ENCODE measurements around the gene JSRP1. TPM values are rescaled to one million over a fixed set of nuclear protein-coding genes. Genes with fewer than 3 reads are reported as not detected.

Gene JSRP1
- total and polyA plus RNA-seq, 2 of the 8 experiments (the other 6 are each of a cell fraction or from before 2014, with no cell fraction given) = 0.24 to 0.56 TPM

GRCh38 chr19:2216361-2217225, 39.6 kb downstream of the JSRP1 start (continued):
- no peak for TF ChIP-seq CHD7 (IDR thresholded peaks at IDR 0.05; ENCODE audit: insufficient replicate concordance, low read length)
- TF ChIP-seq, protein P1, sequence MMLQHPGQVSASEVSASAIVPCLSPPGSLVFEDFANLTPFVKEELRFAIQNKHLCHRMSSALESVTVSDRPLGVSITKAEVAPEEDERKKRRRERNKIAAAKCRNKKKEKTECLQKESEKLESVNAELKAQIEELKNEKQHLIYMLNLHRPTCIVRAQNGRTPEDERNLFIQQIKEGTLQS (IDR thresholded peaks at IDR 0.05; ENCODE audit: insufficient read depth, low read depth, low read length) = no peak
- no peak for TF ChIP-seq E2F6 (IDR thresholded peaks at IDR 0.05)
- no peak for TF ChIP-seq CTCF (IDR thresholded peaks at IDR 0.05; ENCODE audit: control extremely low read depth in 1 of 3, insufficient read depth in 1 of 3, low read depth in 1 of 3, low read length in 3 of 3)
